ENCODE measurements around the gene CIC. TPM values are rescaled to one million over a fixed set of nuclear protein-coding genes. Genes with fewer than 3 reads are reported as not detected.
A peak's percentile ranks its signal among the peaks of the same experiment; 100 is the strongest.

CIC gene
- total and polyA plus RNA-seq, 9 of the 15 experiments (the other 6 are each of a cell fraction or from before 2014, with no cell fraction given) = 0.07 to 44.7 (median 8.6) TPM

DNA sequence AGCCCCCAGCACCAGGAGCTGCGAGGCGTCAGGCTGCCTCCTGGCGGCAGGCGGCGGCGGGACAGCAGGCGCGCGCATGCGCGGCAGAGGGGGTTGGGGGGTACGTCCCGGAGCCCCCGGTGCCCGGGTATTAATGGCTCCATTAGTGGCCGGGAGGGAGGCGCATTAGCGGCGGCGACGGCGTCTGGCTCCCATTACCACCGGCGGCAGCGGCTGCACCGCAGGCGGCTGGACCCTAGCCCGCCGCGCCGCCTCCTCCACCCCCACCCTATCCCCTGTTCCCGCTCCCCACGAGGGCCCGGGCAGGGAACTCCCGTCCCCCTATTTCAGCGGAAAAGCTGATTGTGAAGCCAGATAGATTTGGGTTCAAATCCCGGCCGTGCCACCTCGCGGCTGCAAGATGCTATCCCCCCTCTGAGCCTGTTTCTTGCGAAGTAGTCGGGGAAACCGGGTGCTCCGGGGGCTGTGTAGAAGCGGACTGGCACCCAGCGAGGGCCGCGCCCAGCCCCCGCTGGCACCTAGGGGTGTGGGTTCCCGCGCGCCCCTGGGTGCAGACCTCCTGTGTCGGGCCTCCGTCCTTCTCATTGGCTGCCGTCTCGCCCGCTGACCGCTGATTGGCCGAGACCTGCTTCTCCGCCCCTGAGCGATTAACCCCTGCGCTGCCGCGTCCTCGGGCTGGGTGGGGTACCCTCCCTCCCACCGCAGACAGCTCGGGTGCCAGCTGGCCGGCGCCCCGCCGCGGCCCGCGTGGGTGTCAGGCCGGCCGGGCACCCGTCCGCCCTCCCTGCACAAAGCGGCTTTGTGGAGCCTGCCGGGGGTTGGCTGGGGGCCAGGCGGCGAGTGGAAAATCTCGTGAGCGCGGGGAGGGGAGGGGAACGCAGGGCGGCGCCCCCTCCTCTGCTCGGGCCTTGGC is 11.1 kb downstream of the CIC start (continued):
- TF ChIP-seq MBD2 (IDR thresholded peaks at IDR 0.05; ENCODE audit: borderline replicate concordance, low read depth) (peak; percentile 74; the same call in 1 of the 2 replicates), MTA3 (IDR thresholded peaks at IDR 0.05; ENCODE audit: borderline replicate concordance) (peak; percentile 94), HEY1 (CRISPR knock-in tag; IDR thresholded peaks at IDR 0.05; ENCODE audit: borderline replicate concordance) (no peak), RBM22 (IDR thresholded peaks at IDR 0.05; ENCODE audit: low read depth, low read length, poor library complexity, severe bottlenecking) (peak; percentile 52), POLR2A (conservative IDR thresholded peaks at IDR 0.05) (peak; percentile 70), MYC (IDR thresholded peaks at IDR 0.05; ENCODE audit: low read depth, low read length) (peak; percentile 64), MYC (CRISPR knock-in tag; IDR thresholded peaks at IDR 0.05; ENCODE audit: borderline replicate concordance, low read depth) (no peak; the same call in 1 of the 2 replicates), FUS (optimal IDR thresholded peaks at IDR 0.05; ENCODE audit: low read depth, low read length) (peak; percentile 79), FIP1L1 (IDR thresholded peaks at IDR 0.05; ENCODE audit: low read depth, low read length, poor library complexity, severe bottlenecking) (peak; percentile 78), EGR1 (conservative IDR thresholded peaks at IDR 0.05) (peak; percentile 51; the same call in 1 of the 2 replicates), BACH1 (tag; IDR thresholded peaks at IDR 0.05) (no peak), CREB1 (IDR thresholded peaks at IDR 0.05) (no peak), CREB1 (CRISPR knock-in tag; IDR thresholded peaks at IDR 0.05) (peak; percentile 58), CCNT2 (IDR thresholded peaks at IDR 0.05; ENCODE audit: borderline replicate concordance, extremely low read depth, insufficient read length, low read depth, low read length) (peak; percentile 65), NEUROD1 (IDR thresholded peaks at IDR 0.05; ENCODE audit: borderline replicate concordance, low read depth, low read length, partially characterized antibody) (peak; percentile 89), CREBBP (IDR thresholded peaks at IDR 0.05; ENCODE audit: low read depth, low read length) (no peak), ETV1 (tag; conservative IDR thresholded peaks at IDR 0.05; ENCODE audit: low read depth) (no peak)
- TF ChIP-seq, protein P1, sequence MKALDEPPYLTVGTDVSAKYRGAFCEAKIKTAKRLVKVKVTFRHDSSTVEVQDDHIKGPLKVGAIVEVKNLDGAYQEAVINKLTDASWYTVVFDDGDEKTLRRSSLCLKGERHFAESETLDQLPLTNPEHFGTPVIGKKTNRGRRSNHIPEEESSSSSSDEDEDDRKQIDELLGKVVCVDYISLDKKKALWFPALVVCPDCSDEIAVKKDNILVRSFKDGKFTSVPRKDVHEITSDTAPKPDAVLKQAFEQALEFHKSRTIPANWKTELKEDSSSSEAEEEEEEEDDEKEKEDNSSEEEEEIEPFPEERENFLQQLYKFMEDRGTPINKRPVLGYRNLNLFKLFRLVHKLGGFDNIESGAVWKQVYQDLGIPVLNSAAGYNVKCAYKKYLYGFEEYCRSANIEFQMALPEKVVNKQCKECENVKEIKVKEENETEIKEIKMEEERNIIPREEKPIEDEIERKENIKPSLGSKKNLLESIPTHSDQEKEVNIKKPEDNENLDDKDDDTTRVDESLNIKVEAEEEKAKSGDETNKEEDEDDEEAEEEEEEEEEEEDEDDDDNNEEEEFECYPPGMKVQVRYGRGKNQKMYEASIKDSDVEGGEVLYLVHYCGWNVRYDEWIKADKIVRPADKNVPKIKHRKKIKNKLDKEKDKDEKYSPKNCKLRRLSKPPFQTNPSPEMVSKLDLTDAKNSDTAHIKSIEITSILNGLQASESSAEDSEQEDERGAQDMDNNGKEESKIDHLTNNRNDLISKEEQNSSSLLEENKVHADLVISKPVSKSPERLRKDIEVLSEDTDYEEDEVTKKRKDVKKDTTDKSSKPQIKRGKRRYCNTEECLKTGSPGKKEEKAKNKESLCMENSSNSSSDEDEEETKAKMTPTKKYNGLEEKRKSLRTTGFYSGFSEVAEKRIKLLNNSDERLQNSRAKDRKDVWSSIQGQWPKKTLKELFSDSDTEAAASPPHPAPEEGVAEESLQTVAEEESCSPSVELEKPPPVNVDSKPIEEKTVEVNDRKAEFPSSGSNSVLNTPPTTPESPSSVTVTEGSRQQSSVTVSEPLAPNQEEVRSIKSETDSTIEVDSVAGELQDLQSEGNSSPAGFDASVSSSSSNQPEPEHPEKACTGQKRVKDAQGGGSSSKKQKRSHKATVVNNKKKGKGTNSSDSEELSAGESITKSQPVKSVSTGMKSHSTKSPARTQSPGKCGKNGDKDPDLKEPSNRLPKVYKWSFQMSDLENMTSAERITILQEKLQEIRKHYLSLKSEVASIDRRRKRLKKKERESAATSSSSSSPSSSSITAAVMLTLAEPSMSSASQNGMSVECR (CRISPR knock-in tag; IDR thresholded peaks at IDR 0.05) = peak; percentile 64; the same call in 1 of the 2 replicates
- TF ChIP-seq, protein P2, sequence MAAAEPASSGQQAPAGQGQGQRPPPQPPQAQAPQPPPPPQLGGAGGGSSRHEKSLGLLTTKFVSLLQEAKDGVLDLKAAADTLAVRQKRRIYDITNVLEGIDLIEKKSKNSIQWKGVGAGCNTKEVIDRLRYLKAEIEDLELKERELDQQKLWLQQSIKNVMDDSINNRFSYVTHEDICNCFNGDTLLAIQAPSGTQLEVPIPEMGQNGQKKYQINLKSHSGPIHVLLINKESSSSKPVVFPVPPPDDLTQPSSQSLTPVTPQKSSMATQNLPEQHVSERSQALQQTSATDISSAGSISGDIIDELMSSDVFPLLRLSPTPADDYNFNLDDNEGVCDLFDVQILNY (CRISPR knock-in tag; IDR thresholded peaks at IDR 0.05) = no peak
- TF ChIP-seq, protein P3, sequence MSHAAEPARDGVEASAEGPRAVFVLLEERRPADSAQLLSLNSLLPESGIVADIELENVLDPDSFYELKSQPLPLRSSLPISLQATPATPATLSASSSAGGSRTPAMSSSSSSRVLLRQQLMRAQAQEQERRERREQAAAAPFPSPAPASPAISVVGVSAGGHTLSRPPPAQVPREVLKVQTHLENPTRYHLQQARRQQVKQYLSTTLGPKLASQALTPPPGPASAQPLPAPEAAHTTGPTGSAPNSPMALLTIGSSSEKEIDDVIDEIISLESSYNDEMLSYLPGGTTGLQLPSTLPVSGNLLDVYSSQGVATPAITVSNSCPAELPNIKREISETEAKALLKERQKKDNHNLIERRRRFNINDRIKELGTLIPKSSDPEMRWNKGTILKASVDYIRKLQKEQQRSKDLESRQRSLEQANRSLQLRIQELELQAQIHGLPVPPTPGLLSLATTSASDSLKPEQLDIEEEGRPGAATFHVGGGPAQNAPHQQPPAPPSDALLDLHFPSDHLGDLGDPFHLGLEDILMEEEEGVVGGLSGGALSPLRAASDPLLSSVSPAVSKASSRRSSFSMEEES (CRISPR knock-in tag; IDR thresholded peaks at IDR 0.05) = peak; percentile 2; the same call in 1 of the 2 replicates
